SK-N-SH (cell line): ENCODE data around the gene RCOR1. TPM values are rescaled to one million over a fixed set of nuclear protein-coding genes. Genes with fewer than 3 reads are reported as not detected.

Experiments
- CTCF ChIA-PET: fragments of 300-600, 350-600 bp; formaldehyde crosslinking; extraction: SDS; loops from one replicate; lab custom pipeline; 2021; lab: Yijun Ruan, JAX
- POLR2A ChIA-PET: fragments of 350-600 bp; sonication (Branson Sonifier 250); formaldehyde crosslinking; extraction: SDS; loops from one replicate; lab custom pipeline; 2020; ENCODE audit warnings: antibody characterized with exemption, inconsistent platforms; lab: Yijun Ruan, JAX
- DNase-seq: peaks from one replicate; pipeline ENCODE4 v3.0.0; 2012
- H2AFZ ChIP-seq: fragments of 200-600 bp; sonication (generic); 2 replicates; pipeline ENCODE4 v1.8.1; 2016; ENCODE audit warnings: antibody characterized with exemption, mild to moderate bottlenecking, low read depth
- H3F3A ChIP-seq: fragments of 200-600 bp; sonication (generic); replicated peaks from 2 replicates; pipeline ENCODE3; 2016; ENCODE audit warnings: antibody characterized with exemption, mild to moderate bottlenecking; ENCODE audit not compliant: insufficient read depth
- H3K27ac ChIP-seq, 2 experiments: fragments of 200-500 bp in 1 of 2; fragments of 200-600 bp in 1 of 2; sonication (Bioruptor generic) in 1 of 2; sonication (generic), shearing (Covaris generic) in 1 of 2; 2 replicates each; pipeline versions ENCODE4 v1.5.1 to v1.6.1; 2014 to 2016; ENCODE audit warnings: low read depth in 2 of 2, inconsistent platforms in 1 of 2, low read length in 1 of 2, mild to moderate bottlenecking in 1 of 2, mixed read lengths in 1 of 2
- H3K27me3 ChIP-seq: fragments of 200-600 bp; sonication (generic), shearing (Covaris generic); 2 replicates; pipeline ENCODE4 v1.6.1; 2016; ENCODE audit warnings: mixed run types; ENCODE audit not compliant: insufficient read depth
- H3K36me3 ChIP-seq, 2 experiments: fragments of 200-500 bp in 1 of 2; fragments of 200-600 bp in 1 of 2; sonication (Bioruptor generic) in 1 of 2; sonication (generic) in 1 of 2; replicated peaks in 1 of 2; 2 replicates each; pipeline versions ENCODE3 to v1.5.1; 2014 to 2016; ENCODE audit warnings: low read length in 1 of 2, mild to moderate bottlenecking in 1 of 2; ENCODE audit not compliant: insufficient read depth in 2 of 2, control insufficient read depth in 1 of 2
- H3K4me1 ChIP-seq, 2 experiments: fragments of 200-500 bp in 1 of 2; fragments of 200-600 bp in 1 of 2; sonication (Bioruptor generic) in 1 of 2; sonication (generic), shearing (Covaris generic) in 1 of 2; 2 replicates each; pipeline versions ENCODE4 v1.5.1 to v1.6.1; 2014 to 2016; ENCODE audit warnings: low read depth in 1 of 2, low read length in 1 of 2, mixed run types in 1 of 2; ENCODE audit not compliant: insufficient read depth in 2 of 2, control insufficient read depth in 1 of 2
- H3K4me2 ChIP-seq: fragments of 200-600 bp; sonication (generic), shearing (Covaris generic); 2 replicates; pipeline ENCODE4 v1.6.1; 2017; ENCODE audit warnings: mixed run types
- H3K4me3 ChIP-seq, 2 experiments: fragments of 200-500 bp in 1 of 2; fragments of 200-600 bp in 1 of 2; sonication (Bioruptor generic) in 1 of 2; sonication (generic), shearing (Covaris generic) in 1 of 2; 2 replicates each; pipeline versions ENCODE4 v1.5.1 to v1.8.1; 2014 to 2016; ENCODE audit warnings: low read depth in 2 of 2, inconsistent platforms in 1 of 2, low read length in 1 of 2, mild to moderate bottlenecking in 1 of 2, mixed read lengths in 1 of 2, moderate library complexity in 1 of 2
- H3K79me2 ChIP-seq: fragments of 200-600 bp; sonication (generic); 2 replicates; pipeline ENCODE4 v1.8.1; 2017; ENCODE audit warnings: mild to moderate bottlenecking; ENCODE audit not compliant: insufficient read depth
- H3K9ac ChIP-seq: fragments of 200-600 bp; sonication (generic); 2 replicates; pipeline ENCODE4 v1.6.1; 2017; ENCODE audit warnings: mixed run types
- H3K9me2 ChIP-seq: fragments of 200-600 bp; sonication (generic); 2 replicates; pipeline ENCODE4 v1.6.1; 2017; ENCODE audit warnings: mixed run types
- H3K9me3 ChIP-seq: fragments of 200-600 bp; sonication (generic); 2 replicates; pipeline ENCODE4 v1.6.1; 2017; ENCODE audit warnings: mixed run types, mild to moderate bottlenecking, moderate library complexity
- H4K20me1 ChIP-seq: fragments of 200-600 bp; sonication (generic); 2 replicates; pipeline ENCODE4 v1.6.1; 2017; ENCODE audit warnings: mild to moderate bottlenecking, mixed run types; ENCODE audit not compliant: insufficient read depth
- EP300 ChIP-seq, 2 experiments: IDR thresholded peaks; 2 replicates each; pipeline versions ENCODE4 v1.4.0 to v1.6.1; 2012; ENCODE audit warnings: borderline replicate concordance in 1 of 2, low read depth in 1 of 2, low read length in 1 of 2
- EZH2phosphoT487 ChIP-seq: fragments of 200-600 bp; sonication (generic); IDR thresholded peaks from 2 replicates; pipeline ENCODE4 v1.6.1; 2017; ENCODE audit warnings: low read depth, mixed run types, mild to moderate bottlenecking, antibody characterized with exemption, moderate library complexity, borderline replicate concordance
- FOSL2 ChIP-seq: IDR thresholded peaks from 2 replicates; pipeline ENCODE4 v1.4.0; 2012; ENCODE audit warnings: low read depth, mild to moderate bottlenecking, moderate library complexity, borderline replicate concordance
- FOXJ3 ChIP-seq: sonication (generic); formaldehyde crosslinking; IDR thresholded peaks from 2 replicates; pipeline ENCODE4 v1.5.1; 2020; ENCODE audit warnings: mild to moderate bottlenecking, missing genetic modification reagents
- FOXM1 ChIP-seq: IDR thresholded peaks from 2 replicates; pipeline ENCODE4 v1.4.0; 2012; ENCODE audit warnings: low read depth, mild to moderate bottlenecking
- GATA2 ChIP-seq: sonication (generic); formaldehyde crosslinking; IDR thresholded peaks from 2 replicates; pipeline ENCODE4 v1.5.0; 2020; ENCODE audit warnings: mild to moderate bottlenecking, missing genetic modification reagents
- MEF2A ChIP-seq: IDR thresholded peaks from 2 replicates; pipeline ENCODE4 v1.4.0; 2012; ENCODE audit warnings: low read depth, borderline replicate concordance
- NRF1 ChIP-seq: IDR thresholded peaks from 2 replicates; pipeline ENCODE4 v1.6.1; 2012; ENCODE audit warnings: low read depth, mild to moderate bottlenecking, low read length
- POLR2AphosphoS5 ChIP-seq: IDR thresholded peaks from 2 replicates; pipeline ENCODE4 v1.6.1; 2012; ENCODE audit warnings: low read depth, low read length
- RCOR1 ChIP-seq: fragments of 150-350 bp; IDR thresholded peaks from 2 replicates; pipeline ENCODE4 v1.6.1; 2017; ENCODE audit warnings: antibody characterized with exemption, low read length
- RXRA ChIP-seq: IDR thresholded peaks from 2 replicates; pipeline ENCODE4 v1.4.0; 2012; ENCODE audit warnings: low read depth, mild to moderate bottlenecking, borderline replicate concordance
- SIN3A ChIP-seq: IDR thresholded peaks from 2 replicates; pipeline ENCODE4 v1.6.1; 2012; ENCODE audit warnings: low read depth, mild to moderate bottlenecking, low read length, moderate library complexity, borderline replicate concordance
- SMC3 ChIP-seq: IDR thresholded peaks from 2 replicates; pipeline ENCODE4 v1.6.1; 2012; ENCODE audit warnings: low read depth, low read length, improper control_type of control experiment
- TAF1 ChIP-seq: IDR thresholded peaks from 2 replicates; pipeline ENCODE4 v1.6.1; 2012; ENCODE audit warnings: low read depth, mild to moderate bottlenecking, low read length, moderate library complexity, borderline replicate concordance
- TEAD4 ChIP-seq: IDR thresholded peaks from 2 replicates; pipeline ENCODE4 v1.4.0; 2012; ENCODE audit warnings: mild to moderate bottlenecking, borderline replicate concordance; ENCODE audit not compliant: insufficient read depth
- WGBS: methylation state at CpG from one replicate; pipeline ENCODE4 v1.1.6; 2017; ENCODE audit warnings: low lambda C conversion rate; 5-methylcytosine and 5-hydroxymethylcytosine counted together
- polyA plus RNA-seq, 3 experiments: library from polyadenylated mRNA; depleted of rRNA; stranded (reverse); fragments of >200 nt; gene quantifications; 2 replicates each; pipeline ENCODE4 v1.2.3, GENCODE V29; 2012
- TF ChIP-seq, protein P1 (sequence below): IDR thresholded peaks from 2 replicates; pipeline ENCODE4 v1.4.0; 2012; ENCODE audit warnings: low read depth, borderline replicate concordance
- TF ChIP-seq, protein P2 (sequence below): fragments of 150-350 bp; IDR thresholded peaks from 2 replicates; pipeline ENCODE4 v1.6.1; 2017; ENCODE audit warnings: antibody characterized with exemption, low read length, low read depth, borderline replicate concordance
- TF ChIP-seq, protein P3 (sequence below): fragments of 150-350 bp; IDR thresholded peaks from 2 replicates; pipeline ENCODE4 v1.6.1; 2016; ENCODE audit warnings: mild to moderate bottlenecking, low read depth, low read length
- TF ChIP-seq, protein P4 (sequence below): IDR thresholded peaks from 2 replicates; pipeline ENCODE4 v1.4.0; 2012; ENCODE audit warnings: low read depth, borderline replicate concordance

Gene RCOR1
- polyA plus RNA-seq, 1 of the 3 experiments (the other 2 are of a cell fraction): 8.5 TPM

DNA sequence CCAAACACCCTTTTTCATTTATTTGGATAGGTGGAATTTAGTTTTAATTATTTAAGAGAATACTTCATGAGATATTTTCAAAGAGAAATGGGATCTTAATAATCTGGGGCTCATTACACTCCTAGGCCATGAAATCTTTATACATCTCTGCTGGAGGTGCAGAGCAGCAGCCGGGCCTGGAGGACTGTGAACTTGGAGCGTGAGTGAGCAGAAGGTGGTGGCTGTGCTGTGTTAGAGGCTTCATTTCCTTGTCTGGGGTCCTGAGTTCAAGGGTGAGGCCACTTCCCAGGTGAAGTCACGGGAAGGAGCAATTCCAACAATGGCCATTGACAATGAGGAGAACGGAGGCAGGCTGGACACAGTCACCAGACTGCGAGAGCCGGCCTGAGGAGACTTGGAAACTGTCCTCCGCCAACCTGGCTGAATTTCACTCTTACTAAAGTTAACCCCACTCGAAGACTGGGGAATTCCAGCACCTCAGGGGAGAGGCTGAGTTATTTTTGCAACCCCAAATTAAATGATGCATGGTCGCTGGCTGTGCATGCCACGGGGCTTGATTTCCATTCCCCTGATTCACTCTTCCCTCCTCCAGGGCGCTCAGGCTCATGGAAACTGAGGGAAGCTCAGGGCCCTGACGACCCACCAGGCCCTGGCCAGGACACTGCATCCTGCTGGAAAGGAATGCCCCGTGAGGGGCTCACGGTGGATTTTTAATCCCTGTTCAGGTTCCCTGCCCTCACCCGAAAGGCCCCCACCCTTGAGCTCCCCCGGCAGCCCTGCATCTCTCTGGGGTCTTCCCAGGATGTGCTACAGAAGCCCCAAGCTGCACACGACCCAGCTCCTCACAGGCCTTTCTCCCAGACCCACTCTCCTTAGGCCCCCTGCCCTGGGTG lies 162.2 kb downstream of the RCOR1 start:
- no peaks in the 10 kb centered on the region for H4K20me1 ChIP-seq
- H3K27me3 ChIP-seq: no peaks in the 10 kb centered on the region
- no peak overlapping the region for H3K9ac ChIP-seq
- H3K4me1 ChIP-seq: peaks cover 0 to 5% of the 10 kb centered on the region in 2 experiments; a peak in 1 of 4 replicates
- no peak overlapping the region for H3K4me2 ChIP-seq
- no peaks in the 10 kb centered on the region for H3F3A ChIP-seq
- H3K9me3 ChIP-seq: no peaks in the 10 kb centered on the region
- H3K79me2 ChIP-seq: no peaks in the 10 kb centered on the region
- ChIA-PET POLR2A (no interaction called here), CTCF (interaction anchor here (0.6 kb wide), 1 partner anchor 297 kb away, joined by 3 read pairs; no protein-coding TSS in a partner anchor)
- 72% methylated on average over 10 of the region's 17 CpGs for WGBS
- H3K4me3 ChIP-seq: no peak overlapping the region
- H3K36me3 ChIP-seq: no peaks in the 10 kb centered on the region
- H2AFZ ChIP-seq: no peak overlapping the region
- no peaks in the 10 kb centered on the region for H3K9me2 ChIP-seq
- no peak for TF ChIP-seq TEAD4
- no peak for TF ChIP-seq MEF2A
- no peak for TF ChIP-seq SMC3
- no peak for TF ChIP-seq EZH2phosphoT487
- TF ChIP-seq, protein P1, sequence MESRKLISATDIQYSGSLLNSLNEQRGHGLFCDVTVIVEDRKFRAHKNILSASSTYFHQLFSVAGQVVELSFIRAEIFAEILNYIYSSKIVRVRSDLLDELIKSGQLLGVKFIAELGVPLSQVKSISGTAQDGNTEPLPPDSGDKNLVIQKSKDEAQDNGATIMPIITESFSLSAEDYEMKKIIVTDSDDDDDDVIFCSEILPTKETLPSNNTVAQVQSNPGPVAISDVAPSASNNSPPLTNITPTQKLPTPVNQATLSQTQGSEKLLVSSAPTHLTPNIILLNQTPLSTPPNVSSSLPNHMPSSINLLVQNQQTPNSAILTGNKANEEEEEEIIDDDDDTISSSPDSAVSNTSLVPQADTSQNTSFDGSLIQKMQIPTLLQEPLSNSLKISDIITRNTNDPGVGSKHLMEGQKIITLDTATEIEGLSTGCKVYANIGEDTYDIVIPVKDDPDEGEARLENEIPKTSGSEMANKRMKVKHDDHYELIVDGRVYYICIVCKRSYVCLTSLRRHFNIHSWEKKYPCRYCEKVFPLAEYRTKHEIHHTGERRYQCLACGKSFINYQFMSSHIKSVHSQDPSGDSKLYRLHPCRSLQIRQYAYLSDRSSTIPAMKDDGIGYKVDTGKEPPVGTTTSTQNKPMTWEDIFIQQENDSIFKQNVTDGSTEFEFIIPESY: no peak
- TF ChIP-seq, protein P2, sequence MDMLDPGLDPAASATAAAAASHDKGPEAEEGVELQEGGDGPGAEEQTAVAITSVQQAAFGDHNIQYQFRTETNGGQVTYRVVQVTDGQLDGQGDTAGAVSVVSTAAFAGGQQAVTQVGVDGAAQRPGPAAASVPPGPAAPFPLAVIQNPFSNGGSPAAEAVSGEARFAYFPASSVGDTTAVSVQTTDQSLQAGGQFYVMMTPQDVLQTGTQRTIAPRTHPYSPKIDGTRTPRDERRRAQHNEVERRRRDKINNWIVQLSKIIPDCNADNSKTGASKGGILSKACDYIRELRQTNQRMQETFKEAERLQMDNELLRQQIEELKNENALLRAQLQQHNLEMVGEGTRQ: no peak
- no peak for TF ChIP-seq FOSL2
- TF ChIP-seq SIN3A: no peak
- TF ChIP-seq RCOR1: no peak
- no peak for TF ChIP-seq FOXJ3 (CRISPR knock-in tag)
- no peak for TF ChIP-seq FOXM1
- no peak for TF ChIP-seq POLR2AphosphoS5
- TF ChIP-seq RXRA: no peak
- TF ChIP-seq TAF1: no peak
- no peak for TF ChIP-seq EP300 (IDR thresholded peaks at IDR 0.05; ENCODE audit: borderline replicate concordance in 1 of 2, low read depth in 1 of 2, low read length in 1 of 2)
- TF ChIP-seq, protein P3, sequence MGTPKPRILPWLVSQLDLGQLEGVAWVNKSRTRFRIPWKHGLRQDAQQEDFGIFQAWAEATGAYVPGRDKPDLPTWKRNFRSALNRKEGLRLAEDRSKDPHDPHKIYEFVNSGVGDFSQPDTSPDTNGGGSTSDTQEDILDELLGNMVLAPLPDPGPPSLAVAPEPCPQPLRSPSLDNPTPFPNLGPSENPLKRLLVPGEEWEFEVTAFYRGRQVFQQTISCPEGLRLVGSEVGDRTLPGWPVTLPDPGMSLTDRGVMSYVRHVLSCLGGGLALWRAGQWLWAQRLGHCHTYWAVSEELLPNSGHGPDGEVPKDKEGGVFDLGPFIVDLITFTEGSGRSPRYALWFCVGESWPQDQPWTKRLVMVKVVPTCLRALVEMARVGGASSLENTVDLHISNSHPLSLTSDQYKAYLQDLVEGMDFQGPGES: no peak
- TF ChIP-seq, protein P4, sequence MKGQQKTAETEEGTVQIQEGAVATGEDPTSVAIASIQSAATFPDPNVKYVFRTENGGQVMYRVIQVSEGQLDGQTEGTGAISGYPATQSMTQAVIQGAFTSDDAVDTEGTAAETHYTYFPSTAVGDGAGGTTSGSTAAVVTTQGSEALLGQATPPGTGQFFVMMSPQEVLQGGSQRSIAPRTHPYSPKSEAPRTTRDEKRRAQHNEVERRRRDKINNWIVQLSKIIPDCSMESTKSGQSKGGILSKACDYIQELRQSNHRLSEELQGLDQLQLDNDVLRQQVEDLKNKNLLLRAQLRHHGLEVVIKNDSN: no peak
- TF ChIP-seq NRF1: no peak
- TF ChIP-seq GATA2 (CRISPR knock-in tag): no peak
- TF ChIP-seq, all 33 proteins: peak for 0
- H3K27ac ChIP-seq: no peak overlapping the region
- DNase-seq: no peak
